ENCODE results near the gene FLRT2. TPM values are rescaled to one million over a fixed set of nuclear protein-coding genes. Genes with fewer than 3 reads are reported as not detected.

FLRT2 gene
- total and polyA plus RNA-seq, 11 donors: 0.61 to 41.9 (median 3.1) TPM

DNA sequence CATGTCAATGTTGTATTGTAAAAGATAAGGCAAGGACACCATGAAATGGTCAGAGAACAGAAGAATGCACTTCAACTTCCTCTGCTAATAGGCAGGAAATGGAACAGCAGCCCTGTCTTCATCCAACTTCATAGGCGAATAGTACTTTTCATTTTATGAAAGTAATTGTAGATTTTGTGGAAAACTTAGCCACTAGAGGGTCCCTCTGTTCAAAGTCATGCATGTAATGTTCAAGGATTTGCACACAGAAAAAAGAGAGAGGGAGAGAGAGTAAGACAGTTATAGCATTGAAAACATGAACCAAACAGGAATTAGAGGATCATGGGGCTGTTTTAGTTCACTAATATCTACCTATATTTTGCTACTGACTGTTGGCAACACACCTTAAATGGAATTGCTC, 172.2 kb downstream of the FLRT2 start:
- Histone ChIP-seq H3K36me3 (no peaks in the 10 kb centered on the region), H3K4me1 (no peaks in the 10 kb centered on the region), H3K9me3 (no peaks in the 10 kb centered on the region), H3K27ac (no peak overlapping the region), H3K4me3 (no peak overlapping the region), H3K27me3 (no peaks in the 10 kb centered on the region)
- TF ChIP-seq, protein P1, sequence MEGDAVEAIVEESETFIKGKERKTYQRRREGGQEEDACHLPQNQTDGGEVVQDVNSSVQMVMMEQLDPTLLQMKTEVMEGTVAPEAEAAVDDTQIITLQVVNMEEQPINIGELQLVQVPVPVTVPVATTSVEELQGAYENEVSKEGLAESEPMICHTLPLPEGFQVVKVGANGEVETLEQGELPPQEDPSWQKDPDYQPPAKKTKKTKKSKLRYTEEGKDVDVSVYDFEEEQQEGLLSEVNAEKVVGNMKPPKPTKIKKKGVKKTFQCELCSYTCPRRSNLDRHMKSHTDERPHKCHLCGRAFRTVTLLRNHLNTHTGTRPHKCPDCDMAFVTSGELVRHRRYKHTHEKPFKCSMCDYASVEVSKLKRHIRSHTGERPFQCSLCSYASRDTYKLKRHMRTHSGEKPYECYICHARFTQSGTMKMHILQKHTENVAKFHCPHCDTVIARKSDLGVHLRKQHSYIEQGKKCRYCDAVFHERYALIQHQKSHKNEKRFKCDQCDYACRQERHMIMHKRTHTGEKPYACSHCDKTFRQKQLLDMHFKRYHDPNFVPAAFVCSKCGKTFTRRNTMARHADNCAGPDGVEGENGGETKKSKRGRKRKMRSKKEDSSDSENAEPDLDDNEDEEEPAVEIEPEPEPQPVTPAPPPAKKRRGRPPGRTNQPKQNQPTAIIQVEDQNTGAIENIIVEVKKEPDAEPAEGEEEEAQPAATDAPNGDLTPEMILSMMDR (IDR thresholded peaks at IDR 0.05): peak in 1 of 12 donors; percentile 7
- no peak for TF ChIP-seq POLR2A (IDR thresholded peaks at IDR 0.05)
- DNase-seq (no peak), ATAC-seq (no peak)
- WGBS, 4 donors: 46 to 59% (median 50%) methylated on average over 1 of the region's 1 CpG
- intact Hi-C loops (cut with DNase I): no loop called here

DNA sequence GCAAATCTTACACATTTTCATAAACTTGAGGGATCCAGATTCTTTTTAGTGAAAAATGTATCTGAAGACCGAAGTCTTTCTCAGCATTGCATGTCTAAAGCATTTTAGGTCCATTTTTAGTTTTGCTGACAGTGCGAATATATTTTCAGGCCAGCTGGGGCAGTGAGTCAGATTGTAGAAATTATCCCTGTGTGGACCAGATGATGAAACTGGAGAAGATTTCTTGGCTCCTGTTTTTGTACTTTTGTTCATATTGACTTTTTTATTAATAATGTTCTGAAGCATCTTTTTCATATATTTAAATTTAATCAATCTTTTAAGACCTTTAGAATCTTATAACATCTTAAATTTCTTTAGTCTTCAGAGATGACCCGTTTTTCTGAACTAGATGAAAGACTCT, 173.1 kb downstream of the FLRT2 start:
- TF ChIP-seq, protein P1 (IDR thresholded peaks at IDR 0.05): no peak
- no peak for TF ChIP-seq POLR2A (IDR thresholded peaks at IDR 0.05)
- Histone ChIP-seq H3K27ac (no peak overlapping the region), H3K4me3 (no peak overlapping the region), H3K4me1 (no peaks in the 10 kb centered on the region), H3K27me3 (no peaks in the 10 kb centered on the region), H3K9me3 (no peaks in the 10 kb centered on the region), H3K36me3 (no peaks in the 10 kb centered on the region)
- no peak for DNase-seq
- ATAC-seq: peak in 1 of 4 donors; percentile 47
- intact Hi-C loops (cut with DNase I): no loop called here
- WGBS, 4 donors: 73 to 82% (median 76%) methylated on average over 3 of the region's 3 CpGs
